Measurements from ENCODE around the gene EPHB2. TPM values are rescaled to one million over a fixed set of nuclear protein-coding genes. Genes with fewer than 3 reads are reported as not detected.
"Not testable (repeated sequence)": the region's sequence is repeated elsewhere in the genome, so short reads cannot be mapped to it uniquely, and the experiment has no call there.

Gene EPHB2
- total and polyA plus RNA-seq, 11 donors: 0.11 to 6.3 (median 0.70) TPM

GRCh38 chr1:22839806-22840205 lies 129.2 kb downstream of the EPHB2 start:
- TF ChIP-seq POLR2A (IDR thresholded peaks at IDR 0.05): no peak
- TF ChIP-seq CTCF (IDR thresholded peaks at IDR 0.05): no peak
- Histone ChIP-seq H3K36me3 (no peaks in the 10 kb centered on the region), H3K4me3 (no peak overlapping the region), H3K9me3 (no peaks in the 10 kb centered on the region), H3K4me1 (peaks cover 0 to 9% (median 0%) of the 10 kb centered on the region in 12 donors), H3K27ac (no peak overlapping the region), H3K27me3 (peaks cover 0 to 3% (median 0%) of the 10 kb centered on the region in 9 donors)
- ATAC-seq (no peak), DNase-seq (peak in 1 of 5 donors; percentile 8)
- intact Hi-C loops (cut with DNase I): loop anchor here in 1 of 10 donors (2.0 kb wide), 1 partner anchor 13 kb away; no protein-coding TSS in a partner anchor
- 75 to 89% (median 83%) methylated on average over 6 of the region's 6 CpGs for WGBS, 4 donors

GRCh38 chr1:22841142-22841541 lies 130.5 kb downstream of the EPHB2 start:
- no peak overlapping the region for H3K27ac ChIP-seq
- intact Hi-C loops (cut with DNase I): loop anchor here in 1 of 10 donors (2.0 kb wide), 1 partner anchor 14 kb away; no protein-coding TSS in a partner anchor
- H3K9me3 ChIP-seq: no peaks in the 10 kb centered on the region
- TF ChIP-seq CTCF (IDR thresholded peaks at IDR 0.05): no peak
- TF ChIP-seq POLR2A (IDR thresholded peaks at IDR 0.05): no peak
- peaks cover 0 to 9% (median 2%) of the 10 kb centered on the region in 12 donors for H3K4me1 ChIP-seq
- no peaks in the 10 kb centered on the region for H3K36me3 ChIP-seq
- H3K4me3 ChIP-seq: no peak overlapping the region
- 25 to 52% (median 35%) methylated on average over 2 to 3 of the region's 3 CpGs for WGBS, 4 donors
- DNase-seq (peak in 1 of 5 donors; percentile 1), ATAC-seq (peak; percentile 40 to 66 (median 59))
- H3K27me3 ChIP-seq: peaks cover 0 to 3% (median 0%) of the 10 kb centered on the region in 9 donors

DNA sequence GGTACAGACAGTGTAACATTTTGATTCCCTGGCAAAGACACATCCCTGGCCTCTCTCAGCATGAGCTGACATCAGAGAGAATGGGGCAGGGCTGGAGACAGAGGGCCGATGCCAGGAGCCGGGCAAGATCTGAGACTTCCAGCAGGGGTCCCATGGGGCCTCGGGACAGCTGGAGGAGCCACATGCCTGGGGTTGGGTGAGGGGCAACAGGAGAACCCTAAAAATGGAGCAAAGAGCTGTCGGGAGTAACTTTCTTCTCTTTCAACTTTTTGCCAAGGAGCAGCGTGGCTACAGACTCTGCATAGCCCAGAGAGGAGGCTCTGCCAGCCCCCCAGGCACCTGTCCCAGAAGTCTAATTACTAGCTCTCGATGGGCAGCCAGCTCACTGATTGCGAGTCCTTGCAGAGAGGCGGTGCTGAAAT lies 131.2 kb downstream of the EPHB2 start:
- Histone ChIP-seq H3K4me3 (no peak overlapping the region), H3K27me3 (peaks cover 0 to 2% (median 0%) of the 10 kb centered on the region in 9 donors), H3K9me3 (no peaks in the 10 kb centered on the region), H3K36me3 (no peaks in the 10 kb centered on the region), H3K27ac (peak overlapping the region in 1 of 12 donors; percentile 33), H3K4me1 (peaks cover 0 to 11% (median 2%) of the 10 kb centered on the region in 12 donors)
- 7 to 30% (median 28%) methylated on average over 3 to 8 of the region's 8 CpGs for WGBS, 4 donors
- TF ChIP-seq CTCF (IDR thresholded peaks at IDR 0.05) (no peak), POLR2A (IDR thresholded peaks at IDR 0.05) (no peak)
- ATAC-seq: peak; percentile 74 to 83 (median 79)
- peak; percentile 33 to 69 (median 55) for DNase-seq
- intact Hi-C loops (cut with DNase I): loop anchor here in 1 of 10 donors (2.0 kb wide), 1 partner anchor 15 kb away; no protein-coding TSS in a partner anchor

- intact Hi-C loops (cut with DNase I); ATAC-seq; H3K36me3 ChIP-seq; H3K27ac ChIP-seq; H3K9me3 ChIP-seq; H3K4me3 ChIP-seq; DNase-seq: not testable (repeated sequence)
- 89 to 94% (median 92%) methylated on average over 11 of the region's 11 CpGs for WGBS, 4 donors
- Histone ChIP-seq H3K4me1 (peaks cover 0 to 15% (median 2%) of the 10 kb centered on the region in 12 donors), H3K27me3 (peaks cover 0 to 11% (median 0%) of the 10 kb centered on the region in 9 donors)
These were observed 133.0 kb downstream of the EPHB2 start for GRCh38 chr1:22843441-22844183.
